Hypothalamus (tissue), 51 donors: ENCODE results near the gene N4BP2L2.
A peak's percentile ranks its signal among the peaks of the same experiment; 100 is the strongest.

Source experiments
- DNase-seq, 51 donors: peaks; one replicate each; lab custom pipeline; 2025; lab: John Stamatoyannopoulos, UW

N4BP2L2 gene

GRCh38 chr13:32427852-32428580, 110.6 kb downstream of the N4BP2L2 start, which contains the start of gene N4BP2L1:
Gene N4BP2L1, minus strand, starts transcription at chr13:32428130. Its CDS starts 48 bp downstream, at chr13:32428082.
- DNase-seq = peak in 50 of 51 donors; percentile 24 to 86 (median 70)

GRCh38 chr13:32426990-32427851, 111.4 kb downstream of the N4BP2L2 start:
- DNase-seq = peak in 38 of 51 donors; percentile 6 to 77 (median 42)

- DNase-seq = peak in 3 of 51 donors; percentile 36 to 55 (median 38)
Measured at GRCh38 chr13:32426191-32426989, 112.2 kb downstream of the N4BP2L2 start.

- DNase-seq = no peak
Measured at GRCh38 chr13:32425158-32425557, 113.4 kb downstream of the N4BP2L2 start.

- no peak for DNase-seq
Measured at GRCh38 chr13:32423592-32423991, 115.0 kb downstream of the N4BP2L2 start.

GRCh38 chr13:32419862-32420261, 118.7 kb downstream of the N4BP2L2 start:
- DNase-seq = no peak

GRCh38 chr13:32417995-32418394, 120.6 kb downstream of the N4BP2L2 start:
- no peak for DNase-seq

GRCh38 chr13:32415019-32415418, 123.6 kb downstream of the N4BP2L2 start:
- no peak for DNase-seq

- DNase-seq = no peak
Measured at GRCh38 chr13:32414580-32414979, 124.0 kb downstream of the N4BP2L2 start.

GRCh38 chr13:32413284-32413683, 125.3 kb downstream of the N4BP2L2 start:
- DNase-seq = no peak

GRCh38 chr13:32409561-32410421, 128.8 kb downstream of the N4BP2L2 start:
- DNase-seq = peak in 12 of 51 donors; percentile 15 to 43 (median 32)

GRCh38 chr13:32409001-32409313, 129.6 kb downstream of the N4BP2L2 start:
- DNase-seq = no peak

GRCh38 chr13:32408296-32409000, 130.1 kb downstream of the N4BP2L2 start:
- DNase-seq = no peak

GRCh38 chr13:32407854-32408253, 130.7 kb downstream of the N4BP2L2 start:
- no peak for DNase-seq

- no peak for DNase-seq
Measured at GRCh38 chr13:32403108-32403507, 135.5 kb downstream of the N4BP2L2 start.

GRCh38 chr13:32391101-32391619, 147.4 kb downstream of the N4BP2L2 start:
- no peak for DNase-seq

GRCh38 chr13:32390484-32390883, 148.1 kb downstream of the N4BP2L2 start:
- no peak for DNase-seq

- no peak for DNase-seq
Measured at GRCh38 chr13:32390048-32390447, 148.5 kb downstream of the N4BP2L2 start.

- no peak for DNase-seq
Measured at GRCh38 chr13:32385410-32385809, 153.2 kb downstream of the N4BP2L2 start.
